ENCODE measurements around the gene AK1. TPM values are rescaled to one million over a fixed set of nuclear protein-coding genes. Genes with fewer than 3 reads are reported as not detected.

The AK1 gene
- total RNA-seq, 1 experiment from 2014 or later, result 84.5 TPM

- Histone ChIP-seq H3K27ac (no peak overlapping the region), H3K27me3 (ENCODE audit: insufficient read depth, low read depth) (no peaks in the 10 kb centered on the region), H2AFZ (no peak overlapping the region), H3K79me2 (ENCODE audit: low read depth) (no peaks in the 10 kb centered on the region), H3K4me1 (replicated peaks; ENCODE audit: insufficient read depth) (0 out of 2 replicates have a peak, but pooled peaks cover under 1% of the 10 kb centered on the region), H4K20me1 (ENCODE audit: insufficient read depth) (no peaks in the 10 kb centered on the region), H3K4me2 (no peak overlapping the region), H3F3A (ENCODE audit: insufficient read depth, low read depth) (peaks cover 5% of the 10 kb centered on the region; the same call in 1 of the 2 replicates), H3K4me3 (no peak overlapping the region), H3K36me3 (ENCODE audit: low read depth) (peaks cover 5% of the 10 kb centered on the region; the same call in 1 of the 2 replicates), H3K9me3 (ENCODE audit: insufficient read depth, low read depth) (peaks cover 15% of the 10 kb centered on the region), H3K9me2 (ENCODE audit: insufficient read depth) (no peaks in the 10 kb centered on the region)
- peak in 1 of 2 experiments; percentile 29 for DNase-seq
- no TSS peak for BruUV-seq (replicated peaks)
- TF ChIP-seq CTCF (conservative IDR thresholded peaks at IDR 0.05) (no peak), EZH2 (IDR thresholded peaks at IDR 0.05; ENCODE audit: low read depth) (no peak)
- intact Hi-C loops (cut with micrococcal nuclease; ENCODE audit: unreplicated experiment), result no loop called here
- POLR2A ChIA-PET (ENCODE audit: unreplicated experiment), result no interaction called here
- CTCF ChIA-PET, result no interaction called here
Measured at GRCh38 chr9:127844821-127845359, 32.6 kb downstream of the AK1 start.

GRCh38 chr9:127841087-127841835 lies 36.2 kb downstream of the AK1 start:
- BruUV-seq (replicated peaks), result no TSS peak
- DNase-seq, result no peak
- no peak for TF ChIP-seq CTCF (conservative IDR thresholded peaks at IDR 0.05)
- no peak for TF ChIP-seq EZH2 (IDR thresholded peaks at IDR 0.05; ENCODE audit: low read depth)
- H3K9me3 ChIP-seq (ENCODE audit: insufficient read depth, low read depth), result no peaks in the 10 kb centered on the region
- H3K9me2 ChIP-seq (ENCODE audit: insufficient read depth), result no peaks in the 10 kb centered on the region
- H3K4me2 ChIP-seq, result no peak overlapping the region
- H3K27me3 ChIP-seq (ENCODE audit: insufficient read depth, low read depth), result no peaks in the 10 kb centered on the region
- intact Hi-C loops (cut with micrococcal nuclease; ENCODE audit: unreplicated experiment), result no loop called here
- H3K4me1 ChIP-seq (replicated peaks; ENCODE audit: insufficient read depth), result peaks cover 25% of the 10 kb centered on the region
- ChIA-PET CTCF (no interaction called here), POLR2A (ENCODE audit: unreplicated experiment) (no interaction called here)
- H3K4me3 ChIP-seq, result no peak overlapping the region
- H4K20me1 ChIP-seq (ENCODE audit: insufficient read depth), result no peaks in the 10 kb centered on the region
- no peaks in the 10 kb centered on the region for H3K79me2 ChIP-seq (ENCODE audit: low read depth)
- H3K36me3 ChIP-seq (ENCODE audit: low read depth), result no peaks in the 10 kb centered on the region
- H3K27ac ChIP-seq, result no peak overlapping the region
- H2AFZ ChIP-seq, result no peak overlapping the region
- H3F3A ChIP-seq (ENCODE audit: insufficient read depth, low read depth), result peaks cover 28% of the 10 kb centered on the region; the same call in 1 of the 2 replicates

GRCh38 chr9:127838375-127839078 lies 38.9 kb downstream of the AK1 start:
- peak overlapping the region; percentile 47; the same call in 1 of the 2 replicates for H3K4me3 ChIP-seq
- intact Hi-C loops (cut with micrococcal nuclease; ENCODE audit: unreplicated experiment), result loop anchor here (1.0 to 2.0 kb wide), 2 partner anchors 16 to 34 kb away; partner anchors contain the start of gene ENG
- H3K27ac ChIP-seq, result peak overlapping the region; percentile 76
- DNase-seq, result peak; percentile 78 to 88
- H2AFZ ChIP-seq, result peak overlapping the region; percentile 70
- no peaks in the 10 kb centered on the region for H3K9me2 ChIP-seq (ENCODE audit: insufficient read depth)
- peak overlapping the region; percentile 78 for H3K4me2 ChIP-seq
- H3K79me2 ChIP-seq (ENCODE audit: low read depth), result no peaks in the 10 kb centered on the region
- H3K4me1 ChIP-seq (replicated peaks; ENCODE audit: insufficient read depth), result peaks cover 25% of the 10 kb centered on the region
- H3K27me3 ChIP-seq (ENCODE audit: insufficient read depth, low read depth), result no peaks in the 10 kb centered on the region
- POLR2A ChIA-PET (ENCODE audit: unreplicated experiment), result interaction anchor here (0.5 kb wide), 1 partner anchor 14 kb away, joined by 3 read pairs; no protein-coding TSS in a partner anchor
- CTCF ChIA-PET, result interaction anchor here (0.6 to 1.3 kb wide), 2 partner anchors 16 to 27 kb away, joined by 3 read pairs; partner anchors contain the start of gene ENG
- peaks cover 28% of the 10 kb centered on the region; the same call in 1 of the 2 replicates for H3F3A ChIP-seq (ENCODE audit: insufficient read depth, low read depth)
- TSS peak; percentile 67 for BruUV-seq (replicated peaks)
- H3K9me3 ChIP-seq (ENCODE audit: insufficient read depth, low read depth), result no peaks in the 10 kb centered on the region
- no peaks in the 10 kb centered on the region for H3K36me3 ChIP-seq (ENCODE audit: low read depth)
- no peaks in the 10 kb centered on the region for H4K20me1 ChIP-seq (ENCODE audit: insufficient read depth)
- TF ChIP-seq EZH2 (IDR thresholded peaks at IDR 0.05; ENCODE audit: low read depth), result no peak
- TF ChIP-seq CTCF (conservative IDR thresholded peaks at IDR 0.05), result no peak

Measured in PC-9 (cell line).